ENCODE results near the gene BAG1.

The BAG1 gene

GRCh38 chr9:33242609-33243134 is 21.8 kb downstream of the BAG1 start:
- no peak for DNase-seq (ENCODE audit: low spot score)

GRCh38 chr9:33241298-33241697 is 23.2 kb downstream of the BAG1 start:
- no peak for DNase-seq (ENCODE audit: low spot score)

- DNase-seq (ENCODE audit: low spot score), result no peak
These were observed 24.6 kb downstream of the BAG1 start, which contains the start of gene SPINK4 for GRCh38 chr9:33239921-33240320. Gene SPINK4 (plus strand): TSS chr9:33240167. CDS start chr9:33240209, 42 bp downstream.

GRCh38 chr9:33236571-33236970 is 27.9 kb downstream of the BAG1 start:
- DNase-seq (ENCODE audit: low spot score), result no peak

GRCh38 chr9:33234511-33235467 is 29.7 kb downstream of the BAG1 start:
- DNase-seq (ENCODE audit: low spot score), result no peak

GRCh38 chr9:33233626-33234342 is 30.7 kb downstream of the BAG1 start:
- DNase-seq (ENCODE audit: low spot score), result no peak

GRCh38 chr9:33232815-33233214 is 31.7 kb downstream of the BAG1 start:
- no peak for DNase-seq (ENCODE audit: low spot score)

GRCh38 chr9:33231623-33231942 is 32.9 kb downstream of the BAG1 start:
- DNase-seq (ENCODE audit: low spot score), result no peak

- DNase-seq (ENCODE audit: low spot score), result no peak
These were observed 33.5 kb downstream of the BAG1 start for GRCh38 chr9:33230756-33231622.

GRCh38 chr9:33229359-33230114 is 35.0 kb downstream of the BAG1 start:
- DNase-seq (ENCODE audit: low spot score), result no peak

- DNase-seq (ENCODE audit: low spot score), result no peak
These were observed 35.9 kb downstream of the BAG1 start for GRCh38 chr9:33228606-33229005.

- DNase-seq (ENCODE audit: low spot score), result no peak
These were observed 36.8 kb downstream of the BAG1 start for GRCh38 chr9:33227741-33228140.

- DNase-seq (ENCODE audit: low spot score), result no peak
These were observed 37.5 kb downstream of the BAG1 start for GRCh38 chr9:33227008-33227398.

- DNase-seq (ENCODE audit: low spot score), result peak; percentile 63
These were observed 39.0 kb downstream of the BAG1 start for GRCh38 chr9:33225319-33226147.

GRCh38 chr9:33223696-33224095 is 40.8 kb downstream of the BAG1 start:
- no peak for DNase-seq (ENCODE audit: low spot score)

- DNase-seq (ENCODE audit: low spot score), result no peak
These were observed 42.5 kb downstream of the BAG1 start for GRCh38 chr9:33222031-33222430.

GRCh38 chr9:33221568-33221884 is 43.0 kb downstream of the BAG1 start:
- DNase-seq (ENCODE audit: low spot score), result no peak

GRCh38 chr9:33220681-33221567 is 43.6 kb downstream of the BAG1 start:
- no peak for DNase-seq (ENCODE audit: low spot score)

- DNase-seq (ENCODE audit: low spot score), result no peak
These were observed 52.7 kb downstream of the BAG1 start for GRCh38 chr9:33211695-33212393.
